Glomerular visceral epithelial cell (primary cell): ENCODE results near the gene USP25.
A peak's percentile ranks its signal among the peaks of the same experiment; 100 is the strongest.

Experiments
- DNase-seq: peaks from one replicate; pipeline ENCODE4 v3.0.0-alpha.2; 2016; ENCODE audit errors: extremely low spot score

The USP25 gene

GRCh38 chr21:15815285-15815684, 85.5 kb downstream of the USP25 start:
- no peak for DNase-seq

- DNase-seq: no peak
These were observed 90.5 kb downstream of the USP25 start for GRCh38 chr21:15820327-15820726.

DNA sequence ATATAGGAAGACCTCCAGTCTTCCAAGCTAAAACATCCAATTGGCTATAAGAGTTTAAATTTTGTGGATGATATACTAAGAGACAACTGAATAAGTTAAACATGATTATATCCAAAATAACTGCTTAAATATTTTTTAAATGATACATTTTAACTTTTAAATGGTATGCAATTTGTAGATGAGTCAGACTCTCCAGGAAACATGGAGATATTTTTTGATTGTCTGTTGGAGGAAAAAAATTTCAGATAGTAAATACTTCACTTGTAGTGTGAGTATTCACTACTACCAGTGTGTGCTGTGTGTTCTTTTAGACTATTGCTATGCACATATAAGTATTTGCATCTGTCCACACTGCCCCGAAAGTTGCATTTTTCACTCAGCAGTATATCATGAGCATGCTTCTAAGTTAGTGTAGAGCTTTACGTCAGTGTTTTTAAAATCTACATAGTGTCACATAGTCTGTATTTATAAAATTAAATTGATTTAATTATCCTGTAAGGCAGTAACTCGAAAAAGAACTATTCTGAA, 91.1 kb downstream of the USP25 start:
- no peak for DNase-seq

- DNase-seq: no peak
These were observed 93.8 kb downstream of the USP25 start for GRCh38 chr21:15823486-15824150.

- no peak for DNase-seq
These were observed 95.9 kb downstream of the USP25 start for GRCh38 chr21:15825700-15826099.

GRCh38 chr21:15826147-15826780, 96.5 kb downstream of the USP25 start:
- peak; percentile 58 for DNase-seq

GRCh38 chr21:15826908-15827601, 97.3 kb downstream of the USP25 start:
- no peak for DNase-seq

GRCh38 chr21:15831497-15831896, 101.7 kb downstream of the USP25 start:
- DNase-seq: no peak

- DNase-seq: peak; percentile 41
These were observed 107.9 kb downstream of the USP25 start for GRCh38 chr21:15837645-15838044.

GRCh38 chr21:15839026-15839425, 109.2 kb downstream of the USP25 start:
- peak; percentile 62 for DNase-seq

DNA sequence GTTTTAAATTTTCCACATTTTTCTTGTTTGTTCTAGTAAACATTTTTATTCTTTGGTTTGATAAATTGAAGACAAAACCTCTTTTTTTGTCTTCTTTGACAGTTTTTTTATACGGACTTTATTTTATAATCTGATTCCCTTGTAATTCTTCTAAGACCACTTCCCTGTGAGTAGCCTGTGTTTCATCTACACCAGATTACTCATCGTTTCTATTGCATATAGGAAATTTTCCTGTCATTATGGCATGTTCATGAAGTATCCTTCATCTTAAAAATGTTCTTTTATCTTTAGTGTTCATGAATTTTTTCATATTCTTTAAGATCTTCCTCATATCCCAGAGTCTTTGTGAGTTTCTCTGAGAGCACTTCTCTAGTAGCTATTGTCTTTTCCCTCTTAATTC, 109.8 kb downstream of the USP25 start:
- DNase-seq: peak; percentile 10

DNA sequence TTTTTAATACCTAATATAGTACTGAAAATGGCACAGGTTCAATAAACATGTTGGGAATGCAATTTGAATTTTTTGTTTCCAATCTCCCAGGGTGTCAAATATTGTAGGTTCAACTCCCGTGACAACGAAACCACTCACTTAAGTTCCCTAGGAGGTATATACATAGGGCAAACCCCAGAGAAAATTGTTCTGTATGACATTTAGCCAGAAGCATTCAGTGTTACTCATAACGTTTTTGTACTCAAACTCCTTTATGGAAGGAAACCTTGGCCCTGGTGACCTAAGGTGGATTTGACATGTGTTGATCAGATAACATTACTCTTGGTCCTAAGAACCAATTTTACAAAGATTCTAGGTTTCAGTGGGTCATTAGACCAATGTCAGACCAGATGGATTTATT, 110.6 kb downstream of the USP25 start:
- peak; percentile 62 for DNase-seq

DNA sequence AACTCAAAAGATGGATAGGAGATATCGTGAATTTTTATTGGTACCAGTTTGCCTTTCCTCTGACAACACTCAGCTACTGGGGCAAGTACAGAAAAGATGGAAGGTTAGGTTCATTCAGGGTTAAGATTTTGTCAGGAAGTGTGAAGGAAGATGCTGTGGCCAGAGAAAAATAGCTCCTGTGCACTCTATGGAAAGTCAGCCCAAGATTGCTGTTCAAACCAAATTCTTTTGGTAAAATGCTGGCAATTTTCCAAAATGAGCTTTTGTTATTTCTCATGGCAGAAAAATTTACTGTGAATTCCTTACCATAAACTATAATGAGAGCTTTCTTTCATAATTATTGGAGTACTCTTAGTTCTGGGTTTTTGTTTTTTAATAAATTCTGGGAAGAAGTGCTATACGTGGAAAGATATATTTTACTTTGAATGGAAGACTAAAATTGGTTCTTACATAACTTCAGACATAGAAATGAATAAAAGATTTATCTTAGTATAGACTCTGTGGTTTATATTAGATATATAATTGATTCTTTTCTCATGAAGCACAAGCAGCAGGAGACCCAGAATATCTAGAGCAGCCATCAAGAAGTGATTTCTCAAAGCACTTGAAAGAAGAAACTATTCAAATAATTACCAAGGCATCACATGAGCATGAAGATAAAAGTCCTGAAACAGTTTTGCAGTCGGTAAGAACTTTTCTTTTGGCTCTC, 112.2 kb downstream of the USP25 start:
- DNase-seq: peak; percentile 87

GRCh38 chr21:15842565-15842880, 112.7 kb downstream of the USP25 start:
- no peak for DNase-seq

DNA sequence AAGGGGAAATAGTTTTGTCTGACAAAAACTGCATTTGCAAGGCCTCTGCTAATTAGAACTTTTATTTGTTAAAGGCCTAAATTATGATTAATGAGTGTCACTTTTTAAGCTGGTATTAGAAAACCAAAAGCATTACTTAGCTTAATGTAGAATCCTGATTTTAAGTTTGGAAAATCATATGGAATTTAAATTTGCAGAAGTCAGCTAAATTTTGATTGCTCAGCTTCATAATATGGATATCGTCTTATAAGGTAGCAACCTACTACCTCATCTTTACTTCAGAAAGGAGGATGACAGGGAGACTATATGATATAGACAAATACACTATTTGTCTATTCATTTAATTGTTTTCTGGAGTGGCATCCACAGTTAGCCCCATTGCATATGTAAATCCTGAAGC, 114.0 kb downstream of the USP25 start:
- DNase-seq: no peak

DNA sequence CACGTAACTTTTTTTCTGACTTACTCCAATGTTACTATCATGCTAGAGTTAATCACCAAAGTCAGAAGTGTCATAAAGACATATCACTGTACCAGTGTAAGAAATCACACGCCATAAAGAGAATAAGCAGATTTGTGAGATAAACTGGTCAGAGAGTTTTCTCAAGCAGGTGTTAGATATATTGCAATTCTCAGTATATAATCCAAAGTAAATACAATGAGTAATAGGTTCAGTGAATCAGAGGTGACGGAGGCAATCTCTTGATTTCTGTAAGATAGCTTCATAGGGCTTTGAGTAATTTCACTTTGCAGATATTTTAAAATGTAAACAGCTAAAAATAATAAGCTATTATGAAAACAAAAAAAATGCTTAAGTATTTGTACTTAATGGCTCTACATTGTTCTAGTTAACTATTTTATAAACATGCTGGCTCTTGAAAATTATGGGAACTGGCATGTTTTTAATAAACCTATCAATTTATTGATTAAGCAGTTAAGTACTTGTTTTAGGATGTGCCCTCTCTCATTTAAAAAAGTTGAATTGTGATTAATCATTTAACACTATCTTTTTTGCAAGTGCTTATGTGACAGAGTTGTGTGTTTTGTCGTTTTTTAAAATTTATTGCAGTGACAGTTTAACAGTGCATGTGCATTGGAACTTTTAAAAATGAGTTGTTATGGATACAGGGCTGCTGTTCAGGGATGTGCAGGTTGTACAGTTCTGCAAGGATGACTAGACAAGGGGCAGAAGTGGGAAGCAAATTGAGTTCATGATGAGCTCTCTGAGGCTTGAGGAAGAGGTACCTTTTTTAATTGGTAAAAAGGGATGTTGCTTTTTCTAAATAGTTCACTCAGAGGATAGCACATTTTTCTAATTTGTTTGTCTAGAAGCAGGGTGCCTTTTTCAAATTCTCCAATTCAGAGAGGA, 119.1 kb downstream of the USP25 start:
- peak; percentile 41 for DNase-seq

GRCh38 chr21:15849927-15850326, 120.1 kb downstream of the USP25 start:
- DNase-seq: no peak

DNA sequence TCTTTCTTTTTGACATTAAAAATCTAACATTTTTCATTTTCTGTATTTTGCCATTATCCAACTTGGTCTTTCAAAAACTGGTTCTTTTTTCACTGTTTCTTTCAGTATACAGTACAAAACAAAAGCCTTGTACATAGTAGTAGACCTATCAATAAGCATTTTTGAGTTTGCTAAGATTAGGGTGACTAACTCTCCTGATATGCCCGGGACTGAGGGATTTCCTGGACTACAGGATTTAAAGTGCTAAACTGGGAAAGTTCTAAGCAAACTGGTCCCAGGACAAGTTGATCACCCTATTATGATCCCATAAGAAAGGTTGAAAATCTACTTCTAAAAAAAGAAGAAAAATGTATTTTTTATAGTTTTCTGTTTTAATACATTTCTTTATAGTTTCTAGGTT, 120.9 kb downstream of the USP25 start:
- peak; percentile 37 for DNase-seq

DNA sequence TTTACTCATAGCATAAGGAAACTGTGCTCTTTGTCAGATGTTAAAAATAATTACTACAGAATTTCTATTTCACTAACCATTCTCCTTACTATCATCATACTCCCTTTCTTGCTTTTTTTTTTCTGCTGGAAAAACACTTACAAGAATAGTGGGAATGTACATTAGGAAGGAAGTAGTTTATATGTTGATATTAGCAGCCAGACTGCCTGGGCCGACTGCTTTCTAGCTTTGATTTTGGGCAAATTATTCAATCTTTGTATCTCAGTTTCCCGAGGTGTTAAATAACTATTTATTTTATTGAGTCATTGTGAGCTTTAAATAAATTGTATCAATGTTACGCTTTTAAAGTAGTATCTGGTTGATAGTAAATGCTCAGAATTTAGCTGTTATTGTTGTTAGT, 122.4 kb downstream of the USP25 start:
- DNase-seq: no peak

DNA sequence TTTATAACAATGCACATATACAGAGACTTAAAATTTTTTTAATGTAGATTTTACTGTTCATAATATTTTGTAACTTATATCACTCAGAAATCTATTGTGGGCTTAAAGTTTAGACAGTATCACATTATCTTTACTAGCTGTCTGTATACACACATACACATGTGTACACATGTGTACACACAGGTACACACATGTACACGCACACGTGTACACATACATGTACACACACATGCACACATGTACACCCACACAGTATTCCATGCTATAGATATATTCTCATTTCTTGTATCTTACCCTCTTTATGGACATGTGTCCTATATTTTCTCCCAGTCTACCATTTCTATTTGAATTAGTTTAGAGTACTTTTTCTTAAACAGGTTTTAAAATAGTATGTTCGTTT, 123.3 kb downstream of the USP25 start:
- DNase-seq: no peak

DNA sequence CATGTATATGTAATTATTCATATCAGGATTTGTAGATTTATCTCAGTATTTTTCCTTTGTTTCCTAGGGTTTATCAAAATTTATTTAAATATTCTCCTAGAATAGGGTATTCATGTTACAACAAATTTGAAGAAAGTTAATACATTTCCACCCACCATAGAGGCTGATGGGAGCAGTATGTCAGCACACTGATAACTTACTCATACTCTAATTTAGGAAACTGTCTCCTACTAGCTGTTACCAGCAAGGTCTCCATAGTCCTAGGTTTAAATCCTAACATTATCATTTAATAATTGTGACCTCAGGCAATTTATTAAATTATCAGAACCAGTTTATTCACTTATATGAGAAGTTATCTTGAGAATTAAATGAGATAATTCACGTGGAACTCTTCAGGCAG, 127.0 kb downstream of the USP25 start:
- no peak for DNase-seq
